H9 (cell line): ENCODE data around the gene DDX60. TPM values are rescaled to one million over a fixed set of nuclear protein-coding genes. Genes with fewer than 3 reads are reported as not detected.

ENCODE experiments used
- DNase-seq: peaks from one replicate; pipeline ENCODE4 v3.0.0-alpha.2; 2017
- H2AFZ ChIP-seq: one replicate; pipeline ENCODE4 v1.6.1; 2013; ENCODE audit warnings: mild to moderate bottlenecking, low read length, control low read depth, moderate library complexity
- H2AK5ac ChIP-seq: 2 replicates; pipeline ENCODE4 v1.6.1; 2013; ENCODE audit warnings: low read length, control low read depth, mixed read lengths; ENCODE audit not compliant: insufficient read length
- H2BK120ac ChIP-seq: one replicate; pipeline ENCODE4 v1.6.1; 2013; ENCODE audit warnings: low read depth, mild to moderate bottlenecking, low read length, control low read depth, inconsistent platforms; ENCODE audit not compliant: poor library complexity, severe bottlenecking
- H2BK12ac ChIP-seq: 2 replicates; pipeline ENCODE4 v1.6.1; 2013; ENCODE audit warnings: low read length, control low read depth, mixed read lengths, low read depth; ENCODE audit not compliant: insufficient read length
- H2BK15ac ChIP-seq: 2 replicates; pipeline ENCODE4 v1.6.1; 2013; ENCODE audit warnings: low read depth, low read length, control low read depth
- H2BK20ac ChIP-seq: one replicate; pipeline ENCODE4 v1.6.1; 2013; ENCODE audit warnings: low read depth, mild to moderate bottlenecking, low read length, control low read depth, inconsistent platforms; ENCODE audit not compliant: poor library complexity, severe bottlenecking
- H2BK5ac ChIP-seq: 2 replicates; pipeline ENCODE4 v1.6.1; 2013; ENCODE audit warnings: low read length, control low read depth, mixed read lengths; ENCODE audit not compliant: insufficient read length
- H3K14ac ChIP-seq: 2 replicates; pipeline ENCODE4 v1.6.1; 2013; ENCODE audit warnings: low read length, control low read depth; ENCODE audit not compliant: insufficient read depth
- H3K18ac ChIP-seq: 2 replicates; pipeline ENCODE4 v1.6.1; 2013; ENCODE audit warnings: low read depth, mild to moderate bottlenecking, mixed read lengths, low read length, control low read depth; ENCODE audit not compliant: insufficient read length
- H3K23ac ChIP-seq: 2 replicates; pipeline ENCODE4 v1.6.1; 2013; ENCODE audit warnings: low read length, control low read depth, mixed read lengths, low read depth; ENCODE audit not compliant: insufficient read length
- H3K23me2 ChIP-seq: 2 replicates; pipeline ENCODE4 v1.6.1; 2013; ENCODE audit warnings: low read depth, mild to moderate bottlenecking, mixed read lengths, low read length, control low read depth; ENCODE audit not compliant: insufficient read length, poor library complexity, severe bottlenecking
- H3K27ac ChIP-seq: 2 replicates; pipeline ENCODE4 v1.5.1; 2013; ENCODE audit warnings: low read length, control low read depth, mixed read lengths, low read depth; ENCODE audit not compliant: insufficient read length
- H3K27me3 ChIP-seq: 2 replicates; pipeline ENCODE4 v1.6.1; 2013; ENCODE audit warnings: low read length, control low read depth, inconsistent platforms; ENCODE audit not compliant: insufficient read depth
- H3K4ac ChIP-seq: 2 replicates; pipeline ENCODE4 v1.6.1; 2013; ENCODE audit warnings: low read depth, mild to moderate bottlenecking, control low read depth, inconsistent platforms, low read length, moderate library complexity
- H3K4me1 ChIP-seq: 2 replicates; pipeline ENCODE4 v1.6.1; 2013; ENCODE audit warnings: low read length, control low read depth, inconsistent platforms; ENCODE audit not compliant: insufficient read depth
- H3K4me2 ChIP-seq: 2 replicates; pipeline ENCODE4 v1.6.1; 2013; ENCODE audit warnings: low read length, control low read depth, mixed read lengths; ENCODE audit not compliant: insufficient read length, insufficient read depth
- H3K56ac ChIP-seq: 2 replicates; pipeline ENCODE4 v1.6.1; 2013; ENCODE audit warnings: low read depth, mild to moderate bottlenecking, mixed read lengths, low read length, control low read depth; ENCODE audit not compliant: insufficient read length
- H3K79me1 ChIP-seq: 2 replicates; pipeline ENCODE4 v1.6.1; 2013; ENCODE audit warnings: low read depth, mild to moderate bottlenecking, moderate library complexity, low read length, control low read depth, inconsistent platforms; ENCODE audit not compliant: insufficient read depth, poor library complexity, severe bottlenecking
- H3K79me2 ChIP-seq: 2 replicates; pipeline ENCODE4 v1.6.1; 2013; ENCODE audit warnings: low read length, control low read depth, inconsistent platforms; ENCODE audit not compliant: insufficient read depth
- H3K9ac ChIP-seq: 2 replicates; pipeline ENCODE4 v1.6.1; 2013; ENCODE audit warnings: low read length, control low read depth, mixed read lengths; ENCODE audit not compliant: insufficient read length; ENCODE audit errors: extremely low read depth
- H3K9me3 ChIP-seq: one replicate; pipeline ENCODE4 v1.6.1; 2013; ENCODE audit warnings: low read depth, low read length, inconsistent platforms; ENCODE audit not compliant: control insufficient read depth
- H3T11ph ChIP-seq: one replicate; pipeline ENCODE4 v1.6.1; 2013; ENCODE audit warnings: mild to moderate bottlenecking, low read length, control low read depth, inconsistent platforms
- H4K20me1 ChIP-seq: one replicate; pipeline ENCODE4 v1.6.1; 2013; ENCODE audit not compliant: control insufficient read depth, insufficient read length, insufficient read depth
- H4K5ac ChIP-seq: 2 replicates; pipeline ENCODE4 v1.6.1; 2013; ENCODE audit warnings: low read depth, mild to moderate bottlenecking, mixed read lengths, low read length, control low read depth; ENCODE audit not compliant: insufficient read length
- H4K8ac ChIP-seq: replicated peaks from 2 replicates; pipeline ENCODE4 v1.6.1; 2013; ENCODE audit warnings: low read length, control low read depth, mixed read lengths, low read depth; ENCODE audit not compliant: insufficient read length
- H4K91ac ChIP-seq: 2 replicates; pipeline ENCODE4 v1.6.1; 2013; ENCODE audit warnings: low read depth, mild to moderate bottlenecking, moderate library complexity, mixed read lengths, low read length, control low read depth; ENCODE audit not compliant: insufficient read length
- H3K27ac Mint-ChIP-seq, 3 experiments: 2 replicates in 2 of 3; 3 replicates in 1 of 3; pipeline ENCODE4 v1.8.0; 2020 to 2021; ENCODE audit warnings: mixed read lengths in 3 of 3, mild to moderate bottlenecking in 1 of 3, moderate library complexity in 1 of 3
- H3K27me3 Mint-ChIP-seq: 2 replicates; pipeline ENCODE4 v1.8.0; 2021; ENCODE audit warnings: low read depth, mild to moderate bottlenecking, moderate library complexity, mixed read lengths
- H3K36me3 Mint-ChIP-seq, 3 experiments: 2 replicates in 2 of 3; 3 replicates in 1 of 3; pipeline ENCODE4 v1.8.0; 2020 to 2021; ENCODE audit warnings: low read depth in 3 of 3, mixed read lengths in 3 of 3; ENCODE audit not compliant: insufficient read depth in 1 of 3
- H3K4me1 Mint-ChIP-seq, 2 experiments: 2 replicates each; pipeline ENCODE4 v1.8.0; 2020; ENCODE audit warnings: mixed read lengths in 2 of 2
- H3K4me3 Mint-ChIP-seq, 2 experiments: 2 replicates in 1 of 2; 3 replicates in 1 of 2; pipeline ENCODE4 v1.8.0; 2020 to 2021; ENCODE audit warnings: mild to moderate bottlenecking in 2 of 2, mixed read lengths in 2 of 2, moderate library complexity in 1 of 2
- H3K9me3 Mint-ChIP-seq, 2 experiments: 2 replicates in 1 of 2; 3 replicates in 1 of 2; pipeline ENCODE4 v1.8.0; 2020; ENCODE audit warnings: mild to moderate bottlenecking in 2 of 2, mixed read lengths in 2 of 2, moderate library complexity in 1 of 2
- CTCF ChIP-seq: fragments of 200-600 bp; sonication (generic); conservative IDR thresholded peaks from 3 replicates; pipeline ENCODE4 v1.8.0; 2021; ENCODE audit warnings: antibody characterized with exemption, mild to moderate bottlenecking
- WGBS: extraction: QIAGEN DNeasy Blood & Tissue Kit; methylation state at CpG from one replicate; pipeline ENCODE4 v1.1.7; 2013; ENCODE audit warnings: missing lambda C conversion rate, low lambda C conversion rate, mixed read lengths; ENCODE audit not compliant: insufficient read length; ENCODE audit errors: extremely low coverage; 5-methylcytosine and 5-hydroxymethylcytosine counted together
- total RNA-seq: library from RNA; stranded (reverse); gene quantifications from 2 replicates; pipeline ENCODE4 v1.2.1, GENCODE V29; 2021

Gene DDX60
- total RNA-seq, 1 experiment from 2014 or later = 3.9 TPM

GRCh38 chr4:168272488-168272887 lies 46.1 kb downstream of the DDX60 start:
- no peak overlapping the region for H3K23ac ChIP-seq
- H2BK5ac ChIP-seq = no peak overlapping the region
- no peaks in the 10 kb centered on the region for H3K27me3 ChIP-seq
- H2BK15ac ChIP-seq = no peak overlapping the region
- H3K79me1 ChIP-seq = no peaks in the 10 kb centered on the region
- no peak for TF ChIP-seq CTCF
- no peaks in the 10 kb centered on the region for H3K27me3 Mint-ChIP-seq
- no peak overlapping the region for H3K4me3 Mint-ChIP-seq
- H3K4me2 ChIP-seq = no peak overlapping the region
- no peaks in the 10 kb centered on the region for H3K23me2 ChIP-seq
- H3K4me1 ChIP-seq = no peaks in the 10 kb centered on the region; the same call in 1 of the 2 replicates
- H2BK20ac ChIP-seq = no peak overlapping the region
- H4K20me1 ChIP-seq = no peaks in the 10 kb centered on the region
- H3K27ac ChIP-seq = no peak overlapping the region
- no peak overlapping the region for H2BK120ac ChIP-seq
- H3K56ac ChIP-seq = no peak overlapping the region
- H2AFZ ChIP-seq = no peak overlapping the region
- no peak for DNase-seq
- no CpG with 5 or more reads among the region's 2 CpGs for WGBS
- H3K27ac Mint-ChIP-seq = no peak overlapping the region
- no peak overlapping the region for H2AK5ac ChIP-seq
- no peak overlapping the region for H3K18ac ChIP-seq
- H3K9me3 ChIP-seq = no peaks in the 10 kb centered on the region
- H3K4me1 Mint-ChIP-seq = peaks cover 6 to 7% of the 10 kb centered on the region in 2 experiments
- H3K36me3 Mint-ChIP-seq = no peaks in the 10 kb centered on the region
- no peaks in the 10 kb centered on the region for H3K9me3 Mint-ChIP-seq
- no peak overlapping the region for H3K14ac ChIP-seq
- H3K79me2 ChIP-seq = no peaks in the 10 kb centered on the region
- no peak overlapping the region for H3K4ac ChIP-seq
- no peak overlapping the region for H3T11ph ChIP-seq
- no peak overlapping the region for H4K5ac ChIP-seq
- no peak overlapping the region for H3K9ac ChIP-seq
- no peak overlapping the region for H2BK12ac ChIP-seq
- no peak overlapping the region for H4K91ac ChIP-seq
- H4K8ac ChIP-seq = no peak overlapping the region
